ENCODE data around the gene UGT1A10.

UGT1A10 gene

GRCh38 chr2:233702238-233702637 lies 66.0 kb downstream of the UGT1A10 start:
- peaks cover 22% of the 10 kb centered on the region for H3K4me1 ChIP-seq (ENCODE audit: insufficient read depth, poor library complexity, severe bottlenecking)
- H3K9me3 ChIP-seq (ENCODE audit: severe bottlenecking), result no peaks in the 10 kb centered on the region
- TF ChIP-seq CTCF (IDR thresholded peaks at IDR 0.05; ENCODE audit: poor library complexity, severe bottlenecking), result no peak
- no peak overlapping the region for H3K4me3 ChIP-seq (ENCODE audit: severe bottlenecking)
- DNase-seq (ENCODE audit: low spot score), result no peak
- no peak for ATAC-seq (ENCODE audit: low read depth)
- H3K36me3 ChIP-seq (ENCODE audit: low read depth), result no peaks in the 10 kb centered on the region
- H3K27ac ChIP-seq (ENCODE audit: poor library complexity, severe bottlenecking), result no peak overlapping the region
- no peaks in the 10 kb centered on the region for H3K27me3 ChIP-seq (ENCODE audit: insufficient read depth, poor library complexity, severe bottlenecking)

- H3K36me3 ChIP-seq (ENCODE audit: low read depth), result no peaks in the 10 kb centered on the region
- no peak for TF ChIP-seq CTCF (IDR thresholded peaks at IDR 0.05; ENCODE audit: poor library complexity, severe bottlenecking)
- H3K4me3 ChIP-seq (ENCODE audit: severe bottlenecking), result no peak overlapping the region
- H3K9me3 ChIP-seq (ENCODE audit: severe bottlenecking), result no peaks in the 10 kb centered on the region
- H3K27ac ChIP-seq (ENCODE audit: poor library complexity, severe bottlenecking), result peak overlapping the region; percentile 17
- H3K4me1 ChIP-seq (ENCODE audit: insufficient read depth, poor library complexity, severe bottlenecking), result peaks cover 22% of the 10 kb centered on the region
- ATAC-seq (ENCODE audit: low read depth) (peak; percentile 29; the same call in 1 of the 3 replicates), DNase-seq (ENCODE audit: low spot score) (no peak)
- no peaks in the 10 kb centered on the region for H3K27me3 ChIP-seq (ENCODE audit: insufficient read depth, poor library complexity, severe bottlenecking)
Observed at GRCh38 chr2:233705911-233706506, 69.8 kb downstream of the UGT1A10 start.

DNA sequence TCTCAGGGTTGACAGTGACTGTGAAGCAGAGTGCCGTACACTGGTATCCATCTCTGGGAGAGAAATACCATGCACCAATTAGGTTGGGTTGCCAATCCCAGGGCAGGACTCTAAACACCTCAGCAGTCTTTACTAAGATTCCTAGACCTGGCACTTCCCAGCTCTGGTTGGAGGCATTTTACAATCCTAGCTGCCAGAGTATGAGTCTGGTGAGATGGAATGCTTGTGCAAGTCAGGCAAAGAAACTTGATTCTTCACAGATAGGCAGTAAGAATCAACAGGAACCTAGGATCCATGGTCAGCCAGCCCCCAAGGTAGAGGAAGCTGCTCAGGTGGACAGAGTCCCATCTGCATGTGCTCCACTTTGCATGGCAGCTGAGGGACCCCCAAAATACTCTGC lies 70.5 kb downstream of the UGT1A10 start:
- Histone ChIP-seq H3K9me3 (ENCODE audit: severe bottlenecking) (no peaks in the 10 kb centered on the region), H3K4me1 (ENCODE audit: insufficient read depth, poor library complexity, severe bottlenecking) (peaks cover 22% of the 10 kb centered on the region), H3K4me3 (ENCODE audit: severe bottlenecking) (no peak overlapping the region), H3K36me3 (ENCODE audit: low read depth) (no peaks in the 10 kb centered on the region), H3K27me3 (ENCODE audit: insufficient read depth, poor library complexity, severe bottlenecking) (no peaks in the 10 kb centered on the region), H3K27ac (ENCODE audit: poor library complexity, severe bottlenecking) (peak overlapping the region; percentile 17)
- TF ChIP-seq CTCF (IDR thresholded peaks at IDR 0.05; ENCODE audit: poor library complexity, severe bottlenecking), result no peak
- ATAC-seq (ENCODE audit: low read depth) (peak; percentile 81), DNase-seq (ENCODE audit: low spot score) (no peak)

GRCh38 chr2:233707940-233708644 lies 71.8 kb downstream of the UGT1A10 start:
- Histone ChIP-seq H3K4me3 (ENCODE audit: severe bottlenecking) (no peak overlapping the region), H3K9me3 (ENCODE audit: severe bottlenecking) (no peaks in the 10 kb centered on the region), H3K27ac (ENCODE audit: poor library complexity, severe bottlenecking) (no peak overlapping the region), H3K36me3 (ENCODE audit: low read depth) (no peaks in the 10 kb centered on the region), H3K4me1 (ENCODE audit: insufficient read depth, poor library complexity, severe bottlenecking) (peaks cover 22% of the 10 kb centered on the region), H3K27me3 (ENCODE audit: insufficient read depth, poor library complexity, severe bottlenecking) (no peaks in the 10 kb centered on the region)
- TF ChIP-seq CTCF (IDR thresholded peaks at IDR 0.05; ENCODE audit: poor library complexity, severe bottlenecking), result no peak
- ATAC-seq (ENCODE audit: low read depth) (no peak), DNase-seq (ENCODE audit: low spot score) (no peak)

GRCh38 chr2:233708942-233709341 lies 72.7 kb downstream of the UGT1A10 start:
- DNase-seq (ENCODE audit: low spot score) (no peak), ATAC-seq (ENCODE audit: low read depth) (no peak)
- peaks cover 22% of the 10 kb centered on the region for H3K4me1 ChIP-seq (ENCODE audit: insufficient read depth, poor library complexity, severe bottlenecking)
- H3K27ac ChIP-seq (ENCODE audit: poor library complexity, severe bottlenecking), result no peak overlapping the region
- no peaks in the 10 kb centered on the region for H3K27me3 ChIP-seq (ENCODE audit: insufficient read depth, poor library complexity, severe bottlenecking)
- no peaks in the 10 kb centered on the region for H3K9me3 ChIP-seq (ENCODE audit: severe bottlenecking)
- TF ChIP-seq CTCF (IDR thresholded peaks at IDR 0.05; ENCODE audit: poor library complexity, severe bottlenecking), result no peak
- H3K4me3 ChIP-seq (ENCODE audit: severe bottlenecking), result no peak overlapping the region
- no peaks in the 10 kb centered on the region for H3K36me3 ChIP-seq (ENCODE audit: low read depth)
